Heart right ventricle (tissue), 16 donors: ENCODE measurements around the gene CTBP2. TPM values are rescaled to one million over a fixed set of nuclear protein-coding genes. Genes with fewer than 3 reads are reported as not detected.

Source experiments
- ATAC-seq, 8 donors: fragments of 200-7000 bp; cut with Tn5 transposase; one replicate each; pipeline ENCODE4 v1.9.1; 2020; ENCODE audit warnings: mild to moderate bottlenecking in 8 of 8, moderate library complexity in 8 of 8, moderate number of reproducible peaks in 1 of 8
- DNase-seq, 2 donors: peaks; one replicate each; pipeline ENCODE4 v3.0.0-alpha.2; 2020
- H3K27ac ChIP-seq, 10 donors: fragments of 200-600 bp; sonication (generic) in 2 of 10; one replicate each; pipeline versions ENCODE4 v1.5.0 to v1.8.0; 2020 to 2022; ENCODE audit warnings: mild to moderate bottlenecking in 3 of 10
- H3K27me3 ChIP-seq, 7 donors: fragments of 200-600 bp; one replicate each; pipeline ENCODE4 v1.8.0; 2021 to 2022; ENCODE audit warnings: mild to moderate bottlenecking in 2 of 7
- H3K36me3 ChIP-seq, 9 donors: fragments of 200-600 bp; sonication (generic) in 1 of 9; one replicate each; pipeline versions ENCODE4 v1.5.0 to v1.8.0; 2020 to 2022; ENCODE audit warnings: mild to moderate bottlenecking in 2 of 9
- H3K4me1 ChIP-seq, 9 donors: fragments of 200-600 bp; sonication (generic) in 1 of 9; one replicate each; pipeline versions ENCODE4 v1.5.0 to v1.8.0; 2020 to 2022; ENCODE audit warnings: mild to moderate bottlenecking in 4 of 9
- H3K4me3 ChIP-seq, 10 donors: fragments of 200-600 bp; sonication (generic) in 2 of 10; one replicate each; pipeline versions ENCODE4 v1.5.0 to v1.8.0; 2020 to 2022; ENCODE audit warnings: mild to moderate bottlenecking in 7 of 10, moderate library complexity in 2 of 10
- H3K9me3 ChIP-seq, 11 donors: fragments of 200-600 bp in 10 of 11; sonication (generic) in 2 of 11; one replicate each; pipeline versions ENCODE4 v1.5.0 to v1.8.0; 2013 to 2022; ENCODE audit warnings: mild to moderate bottlenecking in 2 of 11, control low read depth in 1 of 11, moderate library complexity in 1 of 11
- WGBS, 2 donors: extraction: QIAGEN DNeasy Blood & Tissue Kit; methylation state at CpG; one replicate each; pipeline ENCODE4 v1.1.7; 2013; ENCODE audit warnings: inconsistent platforms in 1 of 2; 5-methylcytosine and 5-hydroxymethylcytosine counted together
- intact Hi-C, 10 donors: fragments of 100-400 bp; cut with DNase I; formaldehyde crosslinking; loops; one replicate each; pipeline versions ENCODE4 v1.11.1 to v1.14.2; 2022
- polyA plus RNA-seq, 2 donors: library from polyadenylated mRNA; stranded (reverse); fragments of 200-250 nt; gene quantifications; one replicate each; pipeline ENCODE4 v1.2.3, GENCODE V29; 2013
- total RNA-seq, 10 donors: library from RNA; stranded (reverse); fragmentation: NEBNext Ultra II Directional in 3 of 10; extraction: Animal tissue kit (Norgen Biotek cat#: 25700) in 3 of 10; gene quantifications; one replicate each; pipeline versions ENCODE4 v1.2.1 to v1.2.4, GENCODE V29; 2021 to 2023
- TF ChIP-seq, protein P1 (sequence below), 9 donors: fragments of 200-600 bp; sonication (generic) in 2 of 9; IDR thresholded peaks; one replicate each; pipeline versions ENCODE4 v1.5.0 to v1.8.0; 2021 to 2022; ENCODE audit warnings: antibody characterized with exemption in 9 of 9, mild to moderate bottlenecking in 5 of 9, moderate library complexity in 1 of 9
- donor health status: Arrhythmogenic right ventricular cardiomyopathy.
- donor health status: ischemic (EF 13 %, LVEDD 7.1; RV severe dilation, severe dysfunction).
- donor health status: healthy with polysubstance abuse.
- donor health status: DM: no; HTN: yes; CAD: no.
- donor health status: DM: no; HTN: no; CAD: no.
- donor health status: ischemic (EF 25% LVEDD 6.9; RV normal size, moderate dysfunction).
- donor health status: ischemic (EF 25% LVEDD 5.7; RV mildly dilated, moderate dysfunction).
- donor health status: healthy.
- donor health status: DM: yes; HTN: yes; CAD: no.
- donor health status: Ischemic cardiomyopathy.
- donor health status: ischemic (EF 35%, LVEDD 5.7; RV mildly dilated, moderate dysfunction).
- donor health status: nonischemic (EF 11% LVEDD 7.7; RV severe dilation, severe dysfunction).
- donor health status: DM: yes; HTN: yes; CAD: no.
- donor health status: PGD.
- donor health status: ischemic (EF 29% LVEDD 5.4; RV normal size, mild dysfunction).
- donor health status: nonischemic (EF 23%, LVEDD 6.1; RV moderate dilation, normal function).

Gene CTBP2
- total and polyA plus RNA-seq, 12 donors: 14.7 to 36.2 (median 26.0) TPM

DNA sequence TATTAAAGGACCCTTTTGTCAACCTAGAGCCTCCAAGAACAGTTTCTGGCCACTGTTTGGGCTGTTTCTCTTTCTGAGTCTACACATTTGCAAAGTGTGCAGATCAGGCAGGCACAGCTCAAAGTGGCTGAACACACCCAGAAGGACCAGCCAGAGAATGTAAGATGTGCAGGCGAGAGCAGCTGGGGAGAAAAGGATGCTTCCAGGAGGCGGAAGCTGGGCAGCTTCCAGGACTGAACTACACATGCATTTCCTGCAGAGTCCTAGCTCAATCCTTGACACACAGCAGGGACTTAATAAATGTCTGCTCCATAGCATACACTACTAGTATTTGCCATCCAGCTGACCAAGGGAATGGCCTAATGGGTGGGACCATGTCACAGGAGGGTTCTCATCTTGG is 70.9 kb downstream of the CTBP2 start:
- DNase-seq (no peak), ATAC-seq (no peak)
- H3K36me3 ChIP-seq: peaks cover 0 to 31% (median 0%) of the 10 kb centered on the region in 9 donors
- no peaks in the 10 kb centered on the region for H3K9me3 ChIP-seq
- no peak overlapping the region for H3K4me3 ChIP-seq
- H3K27ac ChIP-seq: no peak overlapping the region
- peaks cover 19 to 71% (median 59%) of the 10 kb centered on the region in 9 donors for H3K4me1 ChIP-seq
- 29 to 51% methylated on average over 2 of the region's 2 CpGs for WGBS, 2 donors
- TF ChIP-seq, protein P1, sequence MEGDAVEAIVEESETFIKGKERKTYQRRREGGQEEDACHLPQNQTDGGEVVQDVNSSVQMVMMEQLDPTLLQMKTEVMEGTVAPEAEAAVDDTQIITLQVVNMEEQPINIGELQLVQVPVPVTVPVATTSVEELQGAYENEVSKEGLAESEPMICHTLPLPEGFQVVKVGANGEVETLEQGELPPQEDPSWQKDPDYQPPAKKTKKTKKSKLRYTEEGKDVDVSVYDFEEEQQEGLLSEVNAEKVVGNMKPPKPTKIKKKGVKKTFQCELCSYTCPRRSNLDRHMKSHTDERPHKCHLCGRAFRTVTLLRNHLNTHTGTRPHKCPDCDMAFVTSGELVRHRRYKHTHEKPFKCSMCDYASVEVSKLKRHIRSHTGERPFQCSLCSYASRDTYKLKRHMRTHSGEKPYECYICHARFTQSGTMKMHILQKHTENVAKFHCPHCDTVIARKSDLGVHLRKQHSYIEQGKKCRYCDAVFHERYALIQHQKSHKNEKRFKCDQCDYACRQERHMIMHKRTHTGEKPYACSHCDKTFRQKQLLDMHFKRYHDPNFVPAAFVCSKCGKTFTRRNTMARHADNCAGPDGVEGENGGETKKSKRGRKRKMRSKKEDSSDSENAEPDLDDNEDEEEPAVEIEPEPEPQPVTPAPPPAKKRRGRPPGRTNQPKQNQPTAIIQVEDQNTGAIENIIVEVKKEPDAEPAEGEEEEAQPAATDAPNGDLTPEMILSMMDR (IDR thresholded peaks at IDR 0.05): no peak
- intact Hi-C loops: loop anchor here in 2 of 10 donors (5.0 kb wide), 2 partner anchors 33 to 63 kb away; no protein-coding TSS in a partner anchor
- no peaks in the 10 kb centered on the region for H3K27me3 ChIP-seq

DNA sequence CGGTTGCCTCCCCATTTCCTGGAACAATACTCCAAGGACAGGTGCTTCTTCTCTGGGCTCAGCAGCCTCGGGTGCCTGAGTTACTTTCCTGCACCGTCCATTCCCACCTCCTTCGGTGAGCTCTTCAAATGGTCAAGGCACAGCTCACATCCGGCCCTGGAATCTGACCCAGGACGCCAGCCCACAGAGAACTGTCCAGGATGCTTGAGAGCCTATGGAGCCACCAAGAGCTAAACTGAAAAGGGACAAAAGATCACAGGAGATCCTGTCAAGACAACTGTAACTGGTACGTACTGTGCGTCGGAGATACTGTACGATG is 72.5 kb downstream of the CTBP2 start:
- intact Hi-C loops: loop anchor here in 2 of 10 donors (5.0 kb wide), 2 partner anchors 34 to 64 kb away; no protein-coding TSS in a partner anchor
- peaks cover 0 to 31% (median 0%) of the 10 kb centered on the region in 9 donors for H3K36me3 ChIP-seq
- no peak overlapping the region for H3K4me3 ChIP-seq
- peaks cover 14 to 71% (median 54%) of the 10 kb centered on the region in 9 donors for H3K4me1 ChIP-seq
- WGBS, 2 donors: 81 to 88% methylated on average over 10 of the region's 10 CpGs
- DNase-seq (no peak), ATAC-seq (no peak)
- TF ChIP-seq, protein P1 (IDR thresholded peaks at IDR 0.05): no peak
- H3K27ac ChIP-seq: no peak overlapping the region
- H3K27me3 ChIP-seq: no peaks in the 10 kb centered on the region
- no peaks in the 10 kb centered on the region for H3K9me3 ChIP-seq

DNA sequence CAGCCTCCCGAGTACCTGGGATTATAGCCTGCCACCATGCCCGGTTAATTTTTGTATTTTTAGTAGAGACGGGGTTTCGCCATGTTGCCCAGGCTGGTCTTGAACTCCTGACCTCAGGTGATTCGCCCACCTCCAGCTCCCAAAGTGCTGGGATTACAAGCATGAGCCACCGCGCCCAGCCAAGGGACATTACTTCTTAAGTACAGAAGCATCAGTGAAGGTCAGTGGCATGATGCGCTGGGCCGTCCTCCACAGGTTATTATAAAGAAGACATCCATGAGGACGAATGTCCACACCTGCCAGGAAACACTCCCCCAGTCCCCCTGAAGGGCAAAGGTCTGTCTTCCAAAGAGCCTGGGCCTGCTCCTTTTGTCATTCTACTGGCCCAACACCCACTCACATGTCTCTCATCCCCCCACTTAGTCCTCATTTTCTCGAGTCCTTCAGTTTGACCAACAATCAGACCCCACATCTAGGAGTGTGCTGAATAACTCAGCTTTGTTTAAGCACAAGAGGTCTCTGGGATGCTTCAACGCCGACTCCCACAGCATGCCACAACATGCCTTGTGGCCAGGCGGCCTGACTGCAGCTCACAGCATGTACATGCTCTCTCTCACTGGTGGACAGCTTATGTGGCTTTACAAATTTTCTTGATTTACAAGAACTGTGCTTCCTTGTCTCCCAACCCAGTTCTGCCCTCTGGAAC is 73.0 kb downstream of the CTBP2 start:
- no peak for ATAC-seq
- TF ChIP-seq, protein P1 (IDR thresholded peaks at IDR 0.05): no peak
- no peak for DNase-seq
- H3K27me3 ChIP-seq: no peaks in the 10 kb centered on the region
- no peaks in the 10 kb centered on the region for H3K9me3 ChIP-seq
- whole genome bisulfite sequencing, 2 donors: 93% methylated on average over 14 of the region's 14 CpGs
- peaks cover 14 to 71% (median 52%) of the 10 kb centered on the region in 9 donors for H3K4me1 ChIP-seq
- intact Hi-C loops: loop anchor here in 2 of 10 donors (5.0 kb wide), 2 partner anchors 35 to 65 kb away; no protein-coding TSS in a partner anchor
- peaks cover 0 to 31% (median 0%) of the 10 kb centered on the region in 9 donors for H3K36me3 ChIP-seq
- H3K4me3 ChIP-seq: no peak overlapping the region
- H3K27ac ChIP-seq: no peak overlapping the region

DNA sequence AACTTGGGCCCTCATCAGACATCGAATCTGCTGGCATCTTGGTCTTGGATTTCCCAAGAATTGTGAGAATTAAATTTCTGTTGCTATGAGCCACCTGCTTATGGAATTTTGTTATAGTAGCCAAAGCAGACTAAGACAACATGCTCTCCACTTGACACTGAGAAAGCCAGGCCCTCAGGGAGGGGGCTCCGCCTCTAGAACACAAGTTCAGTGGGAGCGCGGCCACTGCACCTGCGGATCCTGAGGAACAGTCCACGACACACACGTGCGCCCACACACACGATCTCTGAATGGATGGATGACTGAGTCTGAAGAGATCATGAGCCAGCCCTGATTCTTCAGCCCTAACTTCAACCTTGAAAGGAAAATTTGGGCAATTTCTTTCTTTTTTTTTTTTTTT is 73.7 kb downstream of the CTBP2 start:
- intact Hi-C loops: loop anchor here in 2 of 10 donors (5.0 kb wide), 2 partner anchors 36 to 66 kb away; no protein-coding TSS in a partner anchor
- Histone ChIP-seq H3K4me3 (no peak overlapping the region), H3K27me3 (no peaks in the 10 kb centered on the region), H3K4me1 (peaks cover 18 to 71% (median 50%) of the 10 kb centered on the region in 9 donors), H3K27ac (no peak overlapping the region), H3K36me3 (peaks cover 0 to 36% (median 0%) of the 10 kb centered on the region in 9 donors), H3K9me3 (no peaks in the 10 kb centered on the region)
- DNase-seq (no peak), ATAC-seq (no peak)
- 89 to 90% methylated on average over 9 of the region's 9 CpGs for WGBS, 2 donors
- TF ChIP-seq, protein P1 (IDR thresholded peaks at IDR 0.05): no peak
